ENCODE measurements around the gene XRCC4.

Gene XRCC4

DNA sequence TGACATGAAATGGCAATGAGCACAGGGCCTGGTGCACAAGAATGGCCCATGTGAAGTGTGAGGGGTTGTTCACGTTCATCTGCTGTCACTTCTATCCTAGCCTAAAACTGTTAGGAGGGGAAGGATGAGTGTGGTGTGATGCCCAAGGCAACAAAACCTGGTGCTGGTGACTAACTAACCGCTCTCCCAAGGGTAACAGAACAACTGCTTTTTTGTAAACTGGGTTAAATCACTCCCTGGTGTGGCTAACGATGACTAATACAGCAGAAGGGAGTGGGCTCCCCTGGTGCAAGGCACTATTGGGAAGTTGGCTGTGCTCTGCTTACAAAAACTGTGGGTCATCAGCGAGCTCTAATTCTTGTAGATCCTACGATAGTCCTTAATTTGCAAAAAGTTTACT lies 291.0 kb downstream of the XRCC4 start:
- TF ChIP-seq PAX5 (IDR thresholded peaks at IDR 0.05; ENCODE audit: insufficient read depth, low read length, severe bottlenecking) (no peak), POLR2AphosphoS5 (IDR thresholded peaks at IDR 0.05; ENCODE audit: low read depth, low read length) (no peak), POU2F2 (IDR thresholded peaks at IDR 0.05; ENCODE audit: low read depth, low read length) (no peak), TAF1 (IDR thresholded peaks at IDR 0.05; ENCODE audit: low read depth, low read length) (no peak), POLR2A (IDR thresholded peaks at IDR 0.05; ENCODE audit: low read depth, low read length) (no peak), SPI1 (IDR thresholded peaks at IDR 0.05; ENCODE audit: low read depth, low read length) (no peak)
- DNase-seq (ENCODE audit: insufficient read length, low spot score), result no peak
- peak; percentile 65 for FAIRE-seq

GRCh38 chr5:83368835-83369234 lies 291.5 kb downstream of the XRCC4 start:
- peak; percentile 38 for FAIRE-seq
- no peak for DNase-seq (ENCODE audit: insufficient read length, low spot score)
- peak; percentile 80 for TF ChIP-seq SPI1 (IDR thresholded peaks at IDR 0.05; ENCODE audit: low read depth, low read length)
- TF ChIP-seq POU2F2 (IDR thresholded peaks at IDR 0.05; ENCODE audit: low read depth, low read length), result no peak

GRCh38 chr5:83370957-83371356 lies 293.6 kb downstream of the XRCC4 start:
- no peak for DNase-seq (ENCODE audit: insufficient read length, low spot score)
- FAIRE-seq, result no peak
- no peak for TF ChIP-seq POLR2A (IDR thresholded peaks at IDR 0.05; ENCODE audit: low read depth, low read length)
- no peak for TF ChIP-seq POU2F2 (IDR thresholded peaks at IDR 0.05; ENCODE audit: low read depth, low read length)
- no peak for TF ChIP-seq POLR2AphosphoS5 (IDR thresholded peaks at IDR 0.05; ENCODE audit: low read depth, low read length)
- TF ChIP-seq PAX5 (IDR thresholded peaks at IDR 0.05; ENCODE audit: insufficient read depth, low read length, severe bottlenecking), result no peak
- no peak for TF ChIP-seq SPI1 (IDR thresholded peaks at IDR 0.05; ENCODE audit: low read depth, low read length)
- no peak for TF ChIP-seq TAF1 (IDR thresholded peaks at IDR 0.05; ENCODE audit: low read depth, low read length)

DNA sequence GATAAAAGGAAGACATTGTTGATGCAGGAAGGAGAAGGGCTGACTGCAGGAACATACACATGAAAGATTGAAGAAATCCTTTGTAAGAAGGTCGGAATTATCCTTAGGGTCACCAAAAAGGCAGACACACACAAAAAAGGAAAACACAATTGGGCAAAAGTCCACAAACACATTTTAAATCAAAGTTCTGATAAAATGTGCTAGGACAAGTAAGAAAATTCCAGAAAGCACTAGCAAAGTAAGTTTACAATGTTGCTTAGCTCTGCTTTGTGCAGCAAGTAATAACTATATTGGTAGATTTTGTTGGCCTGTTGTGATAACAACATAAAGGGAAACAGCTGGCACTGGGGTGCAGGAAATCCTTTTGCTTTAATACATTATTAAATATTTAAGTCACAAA lies 294.4 kb downstream of the XRCC4 start:
- no peak for DNase-seq (ENCODE audit: insufficient read length, low spot score)
- TF ChIP-seq POLR2A (IDR thresholded peaks at IDR 0.05; ENCODE audit: low read depth, low read length) (no peak), SPI1 (IDR thresholded peaks at IDR 0.05; ENCODE audit: low read depth, low read length) (no peak), POU2F2 (IDR thresholded peaks at IDR 0.05; ENCODE audit: low read depth, low read length) (no peak), PAX5 (IDR thresholded peaks at IDR 0.05; ENCODE audit: insufficient read depth, low read length, severe bottlenecking) (no peak), POLR2AphosphoS5 (IDR thresholded peaks at IDR 0.05; ENCODE audit: low read depth, low read length) (no peak), TAF1 (IDR thresholded peaks at IDR 0.05; ENCODE audit: low read depth, low read length) (no peak)
- FAIRE-seq, result no peak

DNA sequence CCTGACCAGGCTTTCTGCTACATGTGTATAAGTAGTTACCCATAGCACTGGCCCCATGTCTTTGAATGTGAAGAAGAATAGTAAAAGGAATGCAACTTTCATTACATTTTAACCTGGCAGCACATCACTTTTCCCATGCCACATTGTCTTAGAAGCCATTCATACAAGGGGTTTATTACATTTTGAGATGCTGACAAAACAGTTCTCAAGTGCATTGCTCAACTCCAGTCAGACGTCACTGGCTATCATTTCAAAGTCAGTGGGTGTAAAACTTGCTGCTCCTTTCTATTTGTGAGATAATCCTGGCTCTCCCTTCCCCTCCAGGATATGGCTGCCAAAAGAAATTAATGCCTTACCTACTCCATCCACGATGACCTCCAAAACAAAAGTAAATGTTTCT lies 297.2 kb downstream of the XRCC4 start:
- FAIRE-seq (no peak), DNase-seq (ENCODE audit: insufficient read length, low spot score) (no peak)
- TF ChIP-seq SPI1 (IDR thresholded peaks at IDR 0.05; ENCODE audit: low read depth, low read length), result no peak
- no peak for TF ChIP-seq TAF1 (IDR thresholded peaks at IDR 0.05; ENCODE audit: low read depth, low read length)
- TF ChIP-seq POU2F2 (IDR thresholded peaks at IDR 0.05; ENCODE audit: low read depth, low read length), result no peak
- no peak for TF ChIP-seq POLR2A (IDR thresholded peaks at IDR 0.05; ENCODE audit: low read depth, low read length)
- no peak for TF ChIP-seq POLR2AphosphoS5 (IDR thresholded peaks at IDR 0.05; ENCODE audit: low read depth, low read length)
- TF ChIP-seq PAX5 (IDR thresholded peaks at IDR 0.05; ENCODE audit: insufficient read depth, low read length, severe bottlenecking), result no peak

GRCh38 chr5:83375049-83375745 lies 297.9 kb downstream of the XRCC4 start:
- no peak for TF ChIP-seq PAX5 (IDR thresholded peaks at IDR 0.05; ENCODE audit: insufficient read depth, low read length, severe bottlenecking)
- TF ChIP-seq SPI1 (IDR thresholded peaks at IDR 0.05; ENCODE audit: low read depth, low read length), result no peak
- no peak for TF ChIP-seq POLR2A (IDR thresholded peaks at IDR 0.05; ENCODE audit: low read depth, low read length)
- TF ChIP-seq POLR2AphosphoS5 (IDR thresholded peaks at IDR 0.05; ENCODE audit: low read depth, low read length), result no peak
- no peak for TF ChIP-seq TAF1 (IDR thresholded peaks at IDR 0.05; ENCODE audit: low read depth, low read length)
- TF ChIP-seq POU2F2 (IDR thresholded peaks at IDR 0.05; ENCODE audit: low read depth, low read length), result no peak
- no peak for FAIRE-seq
- no peak for DNase-seq (ENCODE audit: insufficient read length, low spot score)

GRCh38 chr5:83376461-83376860 lies 299.1 kb downstream of the XRCC4 start:
- no peak for DNase-seq (ENCODE audit: insufficient read length, low spot score)
- TF ChIP-seq SPI1 (IDR thresholded peaks at IDR 0.05; ENCODE audit: low read depth, low read length) (no peak), POLR2AphosphoS5 (IDR thresholded peaks at IDR 0.05; ENCODE audit: low read depth, low read length) (no peak), PAX5 (IDR thresholded peaks at IDR 0.05; ENCODE audit: insufficient read depth, low read length, severe bottlenecking) (no peak), TAF1 (IDR thresholded peaks at IDR 0.05; ENCODE audit: low read depth, low read length) (no peak), POU2F2 (IDR thresholded peaks at IDR 0.05; ENCODE audit: low read depth, low read length) (no peak), POLR2A (IDR thresholded peaks at IDR 0.05; ENCODE audit: low read depth, low read length) (no peak)
- no peak for FAIRE-seq

DNA sequence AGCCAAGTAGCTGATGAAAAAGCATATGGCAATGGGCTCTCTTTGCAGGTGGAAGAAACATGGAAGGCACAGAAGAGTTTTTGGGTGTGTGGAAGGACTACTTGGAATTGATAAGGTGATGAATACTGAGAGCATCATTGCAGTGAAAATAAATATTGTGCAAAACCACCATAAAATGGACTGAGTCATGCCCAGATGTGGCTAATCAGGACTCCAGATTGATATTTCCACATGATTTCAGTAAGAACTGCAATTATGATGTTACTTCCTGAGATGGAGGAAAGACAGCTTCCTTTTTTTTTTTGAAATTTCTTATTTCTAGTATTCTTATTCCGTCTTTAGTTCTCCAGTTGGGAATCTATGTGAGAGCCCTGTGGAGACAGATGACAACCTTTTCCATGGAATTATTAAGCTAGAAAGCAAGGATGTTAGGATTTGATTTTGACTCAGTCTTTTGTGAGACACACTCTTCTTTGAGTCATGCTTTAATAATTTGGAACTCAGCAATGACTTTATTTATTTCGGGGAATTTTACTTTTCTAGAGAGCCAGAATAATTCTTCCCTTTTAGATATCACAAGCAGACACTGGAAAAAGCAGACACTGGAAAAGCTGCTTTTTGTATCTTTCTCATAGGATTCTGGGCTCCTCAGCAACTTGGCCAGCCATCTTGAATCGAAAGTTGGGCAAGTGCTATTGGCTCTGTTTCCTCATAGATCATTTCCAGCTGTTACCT lies 300.0 kb downstream of the XRCC4 start:
- FAIRE-seq, result peak; percentile 23
- DNase-seq (ENCODE audit: insufficient read length, low spot score), result no peak
- TF ChIP-seq SPI1 (IDR thresholded peaks at IDR 0.05; ENCODE audit: low read depth, low read length), result no peak
- no peak for TF ChIP-seq TAF1 (IDR thresholded peaks at IDR 0.05; ENCODE audit: low read depth, low read length)
- TF ChIP-seq POLR2AphosphoS5 (IDR thresholded peaks at IDR 0.05; ENCODE audit: low read depth, low read length), result no peak
- TF ChIP-seq POLR2A (IDR thresholded peaks at IDR 0.05; ENCODE audit: low read depth, low read length), result no peak
- TF ChIP-seq POU2F2 (IDR thresholded peaks at IDR 0.05; ENCODE audit: low read depth, low read length), result no peak
- TF ChIP-seq PAX5 (IDR thresholded peaks at IDR 0.05; ENCODE audit: insufficient read depth, low read length, severe bottlenecking), result no peak

GRCh38 chr5:83378624-83379289 lies 301.4 kb downstream of the XRCC4 start:
- no peak for FAIRE-seq
- DNase-seq (ENCODE audit: insufficient read length, low spot score), result no peak
- TF ChIP-seq POLR2A (IDR thresholded peaks at IDR 0.05; ENCODE audit: low read depth, low read length) (no peak), PAX5 (IDR thresholded peaks at IDR 0.05; ENCODE audit: insufficient read depth, low read length, severe bottlenecking) (no peak), SPI1 (IDR thresholded peaks at IDR 0.05; ENCODE audit: low read depth, low read length) (no peak), TAF1 (IDR thresholded peaks at IDR 0.05; ENCODE audit: low read depth, low read length) (no peak), POLR2AphosphoS5 (IDR thresholded peaks at IDR 0.05; ENCODE audit: low read depth, low read length) (no peak), POU2F2 (IDR thresholded peaks at IDR 0.05; ENCODE audit: low read depth, low read length) (no peak)

Measured in GM12891 (cell line).